ENCODE measurements around the gene COLGALT1. TPM values are rescaled to one million over a fixed set of nuclear protein-coding genes. Genes with fewer than 3 reads are reported as not detected.

COLGALT1 gene
- total RNA-seq, 4 donors from 2014 or later, result 58.2 to 118 (median 94.5) TPM

- TF ChIP-seq CTCF (IDR thresholded peaks at IDR 0.05; ENCODE audit: low read depth), result no peak
These were observed 50.5 kb downstream of the COLGALT1 start for GRCh38 chr19:17605761-17606589.

DNA sequence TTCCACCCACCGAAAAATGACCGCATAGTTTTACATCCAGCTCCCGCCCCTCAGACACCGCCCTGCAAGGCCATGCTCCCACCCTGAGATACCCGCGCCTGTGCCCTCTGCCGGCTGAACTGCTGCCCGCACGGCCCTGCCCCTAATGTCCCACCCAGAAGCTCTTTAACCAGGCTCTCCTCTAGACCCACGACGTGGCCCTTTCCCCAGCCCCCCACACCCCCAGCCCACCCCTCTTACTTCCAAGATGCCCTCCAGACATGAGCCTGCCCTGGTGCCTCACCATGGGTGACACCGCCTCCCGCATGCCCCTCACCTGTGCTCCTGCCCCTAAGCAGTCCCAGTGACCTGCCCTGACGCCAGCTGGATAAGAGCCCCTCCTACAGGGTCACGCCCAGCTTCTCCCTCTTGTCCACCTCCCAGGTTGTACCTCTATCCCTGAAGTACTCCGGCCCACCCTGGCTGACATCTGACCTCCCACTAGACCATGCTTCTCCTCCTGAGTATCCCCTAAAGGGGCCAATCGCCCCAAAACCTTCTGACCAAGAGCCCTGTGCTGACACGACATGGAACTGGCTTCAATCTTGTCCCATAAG is 51.2 kb downstream of the COLGALT1 start:
- no peak for TF ChIP-seq CTCF (IDR thresholded peaks at IDR 0.05; ENCODE audit: low read depth)

GRCh38 chr19:17607936-17608335 is 52.5 kb downstream of the COLGALT1 start:
- TF ChIP-seq CTCF (IDR thresholded peaks at IDR 0.05; ENCODE audit: low read depth), result no peak

- TF ChIP-seq CTCF (IDR thresholded peaks at IDR 0.05; ENCODE audit: low read depth), result no peak
These were observed 54.9 kb downstream of the COLGALT1 start for GRCh38 chr19:17610384-17610783.

GRCh38 chr19:17611462-17612244 is 56.2 kb downstream of the COLGALT1 start:
- no peak for TF ChIP-seq CTCF (IDR thresholded peaks at IDR 0.05; ENCODE audit: low read depth)

GRCh38 chr19:17614476-17614875 is 59.0 kb downstream of the COLGALT1 start:
- no peak for TF ChIP-seq CTCF (IDR thresholded peaks at IDR 0.05; ENCODE audit: low read depth)

Data from subcutaneous adipose tissue (tissue), 4 donors.